HepG2 (cell line): ENCODE measurements around the gene SESN2. TPM values are rescaled to one million over a fixed set of nuclear protein-coding genes. Genes with fewer than 3 reads are reported as not detected.

Experiments used
- BCLAF1 ChIP-seq: fragments of 450-650 bp; IDR thresholded peaks from 2 replicates; pipeline ENCODE4 v1.6.1; 2017; ENCODE audit warnings: mild to moderate bottlenecking
- ESRRA ChIP-seq: sonication (generic); formaldehyde crosslinking; IDR thresholded peaks from 2 replicates; pipeline ENCODE4 v1.5.1; 2020; ENCODE audit warnings: mild to moderate bottlenecking, low read depth, missing genetic modification reagents
- GATAD1 ChIP-seq: IDR thresholded peaks from 2 replicates; pipeline ENCODE4 v1.6.1; 2016; ENCODE audit warnings: missing genetic modification reagents, missing compliant biosample characterization
- HHEX ChIP-seq: IDR thresholded peaks from 2 replicates; pipeline ENCODE4 v1.6.1; 2016; ENCODE audit warnings: control low read depth
- HNF4A ChIP-seq: sonication (generic); formaldehyde crosslinking; IDR thresholded peaks from 2 replicates; pipeline ENCODE4 v1.4.0; 2020; ENCODE audit warnings: missing genetic modification reagents
- HOXA9 ChIP-seq: sonication (generic); formaldehyde crosslinking; IDR thresholded peaks from 2 replicates; pipeline ENCODE4 v1.8.1; 2022; ENCODE audit warnings: missing genetic modification reagents, mild to moderate bottlenecking, moderate library complexity, borderline replicate concordance
- MIXL1 ChIP-seq: IDR thresholded peaks from 2 replicates; pipeline ENCODE4 v1.6.1; 2016
- PHF21A ChIP-seq: sonication (generic); formaldehyde crosslinking; IDR thresholded peaks from 2 replicates; pipeline ENCODE4 v1.5.0; 2020; ENCODE audit warnings: mild to moderate bottlenecking, missing genetic modification reagents
- PRMT3 ChIP-seq: sonication (generic); formaldehyde crosslinking; IDR thresholded peaks from 2 replicates; pipeline ENCODE4 v1.8.1; 2022; ENCODE audit warnings: low read depth, mild to moderate bottlenecking, moderate library complexity, missing genetic modification reagents, borderline replicate concordance
- RXRB ChIP-seq: IDR thresholded peaks from 2 replicates; pipeline ENCODE4 v1.6.1; 2016; ENCODE audit warnings: borderline replicate concordance, missing genetic modification reagents, missing compliant biosample characterization
- SP4 ChIP-seq: sonication (generic); formaldehyde crosslinking; IDR thresholded peaks from 2 replicates; pipeline ENCODE4 v1.8.1; 2023; ENCODE audit warnings: mild to moderate bottlenecking, missing genetic modification reagents
- TOE1 ChIP-seq: sonication (generic); formaldehyde crosslinking; IDR thresholded peaks from 2 replicates; pipeline ENCODE4 v1.4.0; 2020; ENCODE audit warnings: mild to moderate bottlenecking, missing genetic modification reagents
- TP53 ChIP-seq: sonication (generic); formaldehyde crosslinking; conservative IDR thresholded peaks from 2 replicates; pipeline ENCODE4 v1.4.0; 2020; ENCODE audit warnings: missing genetic modification reagents
- ZFP36L1 ChIP-seq: sonication (generic); formaldehyde crosslinking; IDR thresholded peaks from 2 replicates; pipeline ENCODE4 v1.8.0; 2022; ENCODE audit warnings: mild to moderate bottlenecking, missing genetic modification reagents, moderate library complexity
- ZNF276 ChIP-seq: sonication (generic); formaldehyde crosslinking; IDR thresholded peaks from 2 replicates; pipeline ENCODE4 v1.4.0; 2020; ENCODE audit warnings: mild to moderate bottlenecking, low read depth, missing genetic modification reagents
- ZNF687 ChIP-seq: sonication (generic); formaldehyde crosslinking; IDR thresholded peaks from 2 replicates; pipeline ENCODE4 v1.5.1; 2020; ENCODE audit warnings: mild to moderate bottlenecking, missing genetic modification reagents, moderate library complexity
- polyA plus RNA-seq, 8 experiments: library from polyadenylated mRNA; depleted of rRNA in 3 of 8; stranded (reverse) in 7 of 8; unstranded in 1 of 8; fragments of >200 nt; fragmentation: Illumina TruSeq in 4 of 8; extraction: Trizol in 4 of 8; gene quantifications; 2 replicates each; pipeline versions ENCODE4 v1.2.1 to v1.2.3, GENCODE V29; 2011 to 2016; ENCODE audit warnings: low read depth in 4 of 8, missing spikeins in 1 of 8, mixed read lengths in 1 of 8; ENCODE audit not compliant: insufficient read depth in 1 of 8
- total RNA-seq, 5 experiments: library from RNA; depleted of rRNA; stranded (reverse); fragments of >200 nt; fragmentation: Illumina TruSeq; extraction: Trizol; gene quantifications; 2 replicates each; pipeline ENCODE4 v1.2.3, GENCODE V29; 2016; ENCODE audit warnings: low read depth in 1 of 5
- TF ChIP-seq, protein P1 (sequence below): sonication (generic); formaldehyde crosslinking; IDR thresholded peaks from 2 replicates; pipeline ENCODE4 v1.5.0; 2020; ENCODE audit warnings: missing genetic modification reagents
- TF ChIP-seq, protein P2 (sequence below): sonication (generic); formaldehyde crosslinking; IDR thresholded peaks from 2 replicates; pipeline ENCODE4 v1.4.0; 2020; ENCODE audit warnings: mild to moderate bottlenecking, missing genetic modification reagents

SESN2 gene
- total and polyA plus RNA-seq, 2 of the 13 experiments (the other 11 are each of a cell fraction or from before 2014, with no cell fraction given): 13.2 to 19.1 TPM

GRCh38 chr1:28232558-28233263 is 26.6 kb upstream of the SESN2 start, which contains the start of gene DNAJC8 (continued):
- TF ChIP-seq BCLAF1: no peak
- no peak for TF ChIP-seq HOXA9 (CRISPR knock-in tag)
- TF ChIP-seq ZFP36L1 (CRISPR knock-in tag): no peak; the same call in 1 of the 2 replicates
- 0 out of 2 replicates have a peak, but pooled peaks have one; percentile 16 for TF ChIP-seq HHEX
- 0 out of 2 replicates have a peak, but pooled peaks have one; percentile 36 for TF ChIP-seq ESRRA (CRISPR knock-in tag)
- no peak for TF ChIP-seq PRMT3
- 0 out of 2 replicates have a peak, but pooled peaks have one; percentile 42 for TF ChIP-seq MIXL1 (CRISPR knock-in tag)
- no peak for TF ChIP-seq TOE1
- peak; percentile 97 for TF ChIP-seq GATAD1 (CRISPR knock-in tag)
- TF ChIP-seq TP53 (CRISPR knock-in tag): no peak
- TF ChIP-seq, protein P1, sequence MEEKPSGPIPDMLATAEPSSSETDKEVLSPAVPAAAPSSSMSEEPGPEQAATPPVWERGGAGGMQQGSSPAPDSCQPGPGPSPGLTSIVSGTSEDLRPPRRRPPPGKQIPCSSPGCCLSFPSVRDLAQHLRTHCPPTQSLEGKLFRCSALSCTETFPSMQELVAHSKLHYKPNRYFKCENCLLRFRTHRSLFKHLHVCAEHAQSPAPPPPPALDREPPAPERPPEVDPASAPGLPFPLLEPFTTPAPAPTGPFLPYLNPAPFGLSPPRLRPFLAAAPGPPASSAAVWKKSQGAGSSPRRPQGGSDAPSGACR: no peak
- TF ChIP-seq HNF4A: no peak
- TF ChIP-seq PHF21A: peak; percentile 28; the same call in 1 of the 2 replicates
- peak; percentile 24; the same call in 1 of the 2 replicates for TF ChIP-seq RXRB (CRISPR knock-in tag)
- no peak for TF ChIP-seq ZNF276 (CRISPR knock-in tag)
- TF ChIP-seq, protein P2, sequence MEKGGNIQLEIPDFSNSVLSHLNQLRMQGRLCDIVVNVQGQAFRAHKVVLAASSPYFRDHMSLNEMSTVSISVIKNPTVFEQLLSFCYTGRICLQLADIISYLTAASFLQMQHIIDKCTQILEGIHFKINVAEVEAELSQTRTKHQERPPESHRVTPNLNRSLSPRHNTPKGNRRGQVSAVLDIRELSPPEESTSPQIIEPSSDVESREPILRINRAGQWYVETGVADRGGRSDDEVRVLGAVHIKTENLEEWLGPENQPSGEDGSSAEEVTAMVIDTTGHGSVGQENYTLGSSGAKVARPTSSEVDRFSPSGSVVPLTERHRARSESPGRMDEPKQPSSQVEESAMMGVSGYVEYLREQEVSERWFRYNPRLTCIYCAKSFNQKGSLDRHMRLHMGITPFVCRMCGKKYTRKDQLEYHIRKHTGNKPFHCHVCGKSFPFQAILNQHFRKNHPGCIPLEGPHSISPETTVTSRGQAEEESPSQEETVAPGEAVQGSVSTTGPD (CRISPR knock-in tag): no peak
- TF ChIP-seq ZNF687: peak; percentile 80
- TF ChIP-seq SP4: no peak
